ENCODE data around the gene THAP9. TPM values are rescaled to one million over a fixed set of nuclear protein-coding genes. Genes with fewer than 3 reads are reported as not detected.
"Not testable (repeated sequence)": the region's sequence is repeated elsewhere in the genome, so short reads cannot be mapped to it uniquely, and the experiment has no call there.

Gene THAP9
- total RNA-seq, 1 donor from 2014 or later, result 2.9 TPM

GRCh38 chr4:82913305-82913704, 12.8 kb downstream of the THAP9 start:
- Histone ChIP-seq H3K36me3 (ENCODE audit: control insufficient read depth, insufficient read depth, low read length) (no peaks in the 10 kb centered on the region), H3K27me3 (ENCODE audit: control insufficient read depth, insufficient read depth, low read length) (no peaks in the 10 kb centered on the region), H3K4me3 (ENCODE audit: low read depth, low read length) (no peak overlapping the region)
- DNase-seq (ENCODE audit: low read depth) (no peak), FAIRE-seq (no peak)
- TF ChIP-seq, protein P1, sequence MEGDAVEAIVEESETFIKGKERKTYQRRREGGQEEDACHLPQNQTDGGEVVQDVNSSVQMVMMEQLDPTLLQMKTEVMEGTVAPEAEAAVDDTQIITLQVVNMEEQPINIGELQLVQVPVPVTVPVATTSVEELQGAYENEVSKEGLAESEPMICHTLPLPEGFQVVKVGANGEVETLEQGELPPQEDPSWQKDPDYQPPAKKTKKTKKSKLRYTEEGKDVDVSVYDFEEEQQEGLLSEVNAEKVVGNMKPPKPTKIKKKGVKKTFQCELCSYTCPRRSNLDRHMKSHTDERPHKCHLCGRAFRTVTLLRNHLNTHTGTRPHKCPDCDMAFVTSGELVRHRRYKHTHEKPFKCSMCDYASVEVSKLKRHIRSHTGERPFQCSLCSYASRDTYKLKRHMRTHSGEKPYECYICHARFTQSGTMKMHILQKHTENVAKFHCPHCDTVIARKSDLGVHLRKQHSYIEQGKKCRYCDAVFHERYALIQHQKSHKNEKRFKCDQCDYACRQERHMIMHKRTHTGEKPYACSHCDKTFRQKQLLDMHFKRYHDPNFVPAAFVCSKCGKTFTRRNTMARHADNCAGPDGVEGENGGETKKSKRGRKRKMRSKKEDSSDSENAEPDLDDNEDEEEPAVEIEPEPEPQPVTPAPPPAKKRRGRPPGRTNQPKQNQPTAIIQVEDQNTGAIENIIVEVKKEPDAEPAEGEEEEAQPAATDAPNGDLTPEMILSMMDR (IDR thresholded peaks at IDR 0.05; ENCODE audit: insufficient read depth, low read length, severe bottlenecking), result no peak

GRCh38 chr4:82913968-82914367, 13.4 kb downstream of the THAP9 start:
- not testable (repeated sequence) for H3K36me3 ChIP-seq (ENCODE audit: control insufficient read depth, insufficient read depth, low read length); FAIRE-seq; H3K4me3 ChIP-seq (ENCODE audit: low read depth, low read length); H3K27me3 ChIP-seq (ENCODE audit: control insufficient read depth, insufficient read depth, low read length); DNase-seq (ENCODE audit: low read depth)

DNA sequence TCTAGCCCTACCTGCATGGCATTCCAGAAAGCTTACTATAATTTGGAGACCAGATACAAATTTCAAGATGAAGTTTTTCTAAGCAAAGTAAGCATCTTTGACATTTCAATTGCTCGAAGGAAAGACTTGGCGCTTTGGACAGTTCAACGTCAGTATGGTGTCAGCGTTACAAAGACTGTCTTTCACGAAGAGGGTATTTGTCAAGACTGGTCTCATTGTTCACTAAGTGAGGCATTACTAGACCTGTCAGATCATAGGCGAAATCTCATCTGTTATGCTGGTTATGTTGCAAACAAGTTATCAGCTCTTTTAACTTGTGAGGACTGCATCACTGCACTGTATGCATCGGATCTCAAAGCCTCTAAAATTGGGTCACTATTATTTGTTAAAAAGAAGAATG, 17.6 kb downstream of the THAP9 start:
- peak; percentile 64 for FAIRE-seq
- TF ChIP-seq, protein P1 (IDR thresholded peaks at IDR 0.05; ENCODE audit: insufficient read depth, low read length, severe bottlenecking), result no peak

DNA sequence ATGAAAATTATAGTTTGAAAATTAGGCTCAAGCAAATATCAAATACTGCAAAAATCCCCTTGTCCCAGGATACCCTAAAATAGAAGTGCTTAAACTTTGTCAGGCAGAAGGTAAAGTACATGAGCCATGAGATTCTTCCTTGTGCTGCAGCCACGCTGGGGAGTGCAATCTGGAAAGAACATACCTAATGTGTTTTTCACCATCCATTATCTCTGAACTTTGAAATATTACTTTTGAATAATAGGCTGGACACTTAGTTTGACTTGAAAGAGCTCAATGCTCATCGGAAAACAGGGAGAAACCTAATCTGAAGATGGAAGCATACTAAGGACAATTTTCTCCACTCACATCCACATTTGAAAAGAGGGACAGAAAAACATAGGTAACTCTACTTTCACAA, 18.9 kb downstream of the THAP9 start:
- no peaks in the 10 kb centered on the region for H3K36me3 ChIP-seq (ENCODE audit: control insufficient read depth, insufficient read depth, low read length)
- FAIRE-seq (no peak), DNase-seq (ENCODE audit: low read depth) (no peak)
- no peaks in the 10 kb centered on the region for H3K27me3 ChIP-seq (ENCODE audit: control insufficient read depth, insufficient read depth, low read length)
- TF ChIP-seq, protein P1 (IDR thresholded peaks at IDR 0.05; ENCODE audit: insufficient read depth, low read length, severe bottlenecking), result no peak
- no peak overlapping the region for H3K4me3 ChIP-seq (ENCODE audit: low read depth, low read length)

More for the DNA sequence above, 17.6 kb downstream of the THAP9 start:
- no peak for DNase-seq (ENCODE audit: low read depth)
- Histone ChIP-seq H3K4me3 (ENCODE audit: low read depth, low read length) (no peak overlapping the region), H3K27me3 (ENCODE audit: control insufficient read depth, insufficient read depth, low read length) (no peaks in the 10 kb centered on the region), H3K36me3 (ENCODE audit: control insufficient read depth, insufficient read depth, low read length) (no peaks in the 10 kb centered on the region)

DNA sequence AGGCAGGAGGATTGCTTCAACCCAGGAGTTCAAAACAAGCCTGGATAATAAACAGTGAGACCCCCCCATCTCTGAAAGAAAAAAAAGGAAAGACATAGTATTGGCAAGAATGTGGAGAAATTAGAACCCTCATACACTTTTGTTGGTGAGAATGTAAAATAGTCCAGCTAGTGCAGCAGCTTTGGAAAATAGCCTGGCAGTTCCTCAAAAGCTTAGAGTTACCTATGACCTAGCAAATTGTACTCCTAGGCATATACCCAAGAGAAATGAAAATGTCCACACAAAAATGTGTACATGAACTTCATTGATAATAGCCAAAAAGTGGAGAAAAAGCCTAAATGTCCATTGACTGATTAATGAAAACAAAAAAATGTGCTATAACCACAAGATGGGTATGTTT, 21.3 kb downstream of the THAP9 start:
- TF ChIP-seq, protein P1 (IDR thresholded peaks at IDR 0.05; ENCODE audit: insufficient read depth, low read length, severe bottlenecking), result no peak
- H3K27me3 ChIP-seq (ENCODE audit: control insufficient read depth, insufficient read depth, low read length), result no peaks in the 10 kb centered on the region
- FAIRE-seq (no peak), DNase-seq (ENCODE audit: low read depth) (no peak)
- no peak overlapping the region for H3K4me3 ChIP-seq (ENCODE audit: low read depth, low read length)
- H3K36me3 ChIP-seq (ENCODE audit: control insufficient read depth, insufficient read depth, low read length), result no peaks in the 10 kb centered on the region

- FAIRE-seq (no peak), DNase-seq (ENCODE audit: low read depth) (no peak)
- Histone ChIP-seq H3K36me3 (ENCODE audit: control insufficient read depth, insufficient read depth, low read length) (no peaks in the 10 kb centered on the region), H3K4me3 (ENCODE audit: low read depth, low read length) (no peak overlapping the region), H3K27me3 (ENCODE audit: control insufficient read depth, insufficient read depth, low read length) (no peaks in the 10 kb centered on the region)
- TF ChIP-seq, protein P1 (IDR thresholded peaks at IDR 0.05; ENCODE audit: insufficient read depth, low read length, severe bottlenecking), result no peak
Observed at GRCh38 chr4:82930848-82931755, 30.6 kb downstream of the THAP9 start.
